Retinal pigment epithelial cell (primary cell): ENCODE measurements around the gene HIPK3.

Source experiments
- DNase-seq: peaks from one replicate; pipeline ENCODE4 v3.0.0-alpha.2; 2010; ENCODE audit warnings: low read depth
- H3K4me3 ChIP-seq: 2 replicates; pipeline ENCODE4 v1.5.1; 2011; ENCODE audit warnings: mild to moderate bottlenecking, low read length, control low read depth, moderate library complexity
- TF ChIP-seq, protein P1 (sequence below): conservative IDR thresholded peaks from 2 replicates; pipeline ENCODE4 v1.5.1; 2011; ENCODE audit warnings: low read depth, low read length, control low read depth, inconsistent platforms

The HIPK3 gene

DNA sequence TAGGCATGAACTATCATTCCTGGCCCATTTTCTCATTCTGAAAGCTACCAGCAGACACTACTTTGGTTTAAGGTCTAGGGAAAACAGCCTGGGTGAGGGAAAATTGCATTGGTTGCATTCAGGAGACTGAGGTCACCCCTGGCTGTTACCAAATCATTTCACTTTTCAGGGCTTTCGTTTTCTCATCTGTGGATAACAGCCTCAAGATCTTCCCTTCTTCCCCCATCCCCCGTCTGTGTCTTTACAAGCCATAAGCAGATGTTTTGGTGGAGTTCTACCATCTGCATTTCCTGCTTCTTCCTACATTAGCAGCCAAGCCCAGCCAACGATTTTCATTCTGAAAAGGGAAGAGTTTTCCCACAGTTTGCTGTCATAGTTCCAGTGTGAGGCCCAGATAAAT lies 130.4 kb downstream of the HIPK3 start:
- DNase-seq: no peak
- H3K4me3 ChIP-seq: no peak overlapping the region

DNA sequence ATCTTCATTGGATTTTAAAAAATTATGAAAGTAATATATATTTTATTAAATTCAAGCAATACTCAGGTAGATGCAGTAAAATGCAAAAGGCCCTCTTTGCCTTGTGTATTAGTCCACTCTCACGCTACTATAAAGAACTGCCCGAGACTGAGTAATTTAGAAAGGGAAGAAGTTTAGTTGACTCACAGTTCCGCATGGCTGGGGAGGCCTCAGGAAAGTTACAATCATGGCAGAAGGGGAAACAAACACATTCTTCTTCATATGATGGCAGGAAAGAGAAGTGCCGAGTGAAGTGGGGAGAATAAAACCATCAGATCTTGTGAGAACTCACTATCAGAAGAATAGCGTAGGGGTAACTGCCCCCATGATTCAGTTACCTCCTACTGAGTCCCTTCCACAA lies 130.8 kb downstream of the HIPK3 start:
- H3K4me3 ChIP-seq: no peak overlapping the region
- TF ChIP-seq, protein P1, sequence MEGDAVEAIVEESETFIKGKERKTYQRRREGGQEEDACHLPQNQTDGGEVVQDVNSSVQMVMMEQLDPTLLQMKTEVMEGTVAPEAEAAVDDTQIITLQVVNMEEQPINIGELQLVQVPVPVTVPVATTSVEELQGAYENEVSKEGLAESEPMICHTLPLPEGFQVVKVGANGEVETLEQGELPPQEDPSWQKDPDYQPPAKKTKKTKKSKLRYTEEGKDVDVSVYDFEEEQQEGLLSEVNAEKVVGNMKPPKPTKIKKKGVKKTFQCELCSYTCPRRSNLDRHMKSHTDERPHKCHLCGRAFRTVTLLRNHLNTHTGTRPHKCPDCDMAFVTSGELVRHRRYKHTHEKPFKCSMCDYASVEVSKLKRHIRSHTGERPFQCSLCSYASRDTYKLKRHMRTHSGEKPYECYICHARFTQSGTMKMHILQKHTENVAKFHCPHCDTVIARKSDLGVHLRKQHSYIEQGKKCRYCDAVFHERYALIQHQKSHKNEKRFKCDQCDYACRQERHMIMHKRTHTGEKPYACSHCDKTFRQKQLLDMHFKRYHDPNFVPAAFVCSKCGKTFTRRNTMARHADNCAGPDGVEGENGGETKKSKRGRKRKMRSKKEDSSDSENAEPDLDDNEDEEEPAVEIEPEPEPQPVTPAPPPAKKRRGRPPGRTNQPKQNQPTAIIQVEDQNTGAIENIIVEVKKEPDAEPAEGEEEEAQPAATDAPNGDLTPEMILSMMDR: no peak
- DNase-seq: no peak

More for the DNA sequence above, 130.4 kb downstream of the HIPK3 start:
- TF ChIP-seq, protein P1: no peak

DNA sequence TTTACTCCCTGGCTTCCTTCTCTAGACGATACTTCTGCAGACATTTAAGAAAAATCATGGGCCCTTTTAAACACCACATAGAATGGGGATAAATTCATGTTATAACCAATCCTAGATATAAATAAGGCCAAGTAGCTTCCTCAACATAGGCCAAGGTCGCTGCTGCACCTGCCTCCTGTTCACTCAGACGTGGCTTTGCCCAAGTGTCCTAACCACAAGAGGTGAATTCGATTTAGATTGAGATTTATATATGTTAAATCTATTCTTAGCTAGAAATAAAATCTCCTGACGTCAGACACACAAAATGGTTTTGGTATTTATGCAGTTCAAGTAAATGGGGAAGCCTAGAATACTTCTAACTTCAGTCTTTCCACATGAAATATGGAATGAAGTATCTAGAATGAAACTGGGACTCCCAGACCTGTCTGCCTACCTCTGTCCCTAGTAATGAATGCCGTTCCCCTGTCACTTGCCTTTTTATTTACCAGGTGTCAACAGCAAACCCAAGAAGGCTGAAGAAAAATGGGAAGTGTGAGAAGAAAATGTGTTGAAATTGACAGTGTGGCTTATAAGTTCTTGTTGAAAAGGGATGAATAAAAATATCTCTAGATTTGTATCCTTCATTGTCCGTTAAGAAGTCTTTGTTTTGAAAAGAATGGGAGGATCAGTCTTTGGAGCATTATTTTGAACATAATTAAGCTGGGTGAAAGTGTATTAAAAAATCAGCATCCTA lies 131.8 kb downstream of the HIPK3 start:
- no peak overlapping the region for H3K4me3 ChIP-seq
- TF ChIP-seq, protein P1: no peak
- no peak for DNase-seq

DNA sequence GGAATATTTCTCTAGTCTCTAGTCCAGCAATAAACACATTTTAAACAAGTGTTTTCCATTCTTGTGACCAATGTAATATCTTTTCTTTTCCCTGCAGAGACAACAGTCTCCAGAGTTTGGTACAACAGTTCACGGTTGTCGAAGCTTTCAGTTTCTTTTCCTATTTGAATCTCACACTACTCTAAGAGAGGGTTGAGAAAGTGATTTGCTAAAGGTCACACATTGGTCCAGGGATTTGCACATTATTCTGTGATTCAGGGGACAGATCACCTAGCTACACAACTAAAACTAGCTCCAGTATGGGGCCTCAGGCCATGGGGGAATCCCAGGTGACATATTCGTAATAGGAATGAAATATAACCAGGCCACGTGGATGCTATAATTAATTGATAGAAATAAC lies 132.5 kb downstream of the HIPK3 start:
- DNase-seq: no peak
- H3K4me3 ChIP-seq: no peak overlapping the region
- TF ChIP-seq, protein P1: no peak

DNA sequence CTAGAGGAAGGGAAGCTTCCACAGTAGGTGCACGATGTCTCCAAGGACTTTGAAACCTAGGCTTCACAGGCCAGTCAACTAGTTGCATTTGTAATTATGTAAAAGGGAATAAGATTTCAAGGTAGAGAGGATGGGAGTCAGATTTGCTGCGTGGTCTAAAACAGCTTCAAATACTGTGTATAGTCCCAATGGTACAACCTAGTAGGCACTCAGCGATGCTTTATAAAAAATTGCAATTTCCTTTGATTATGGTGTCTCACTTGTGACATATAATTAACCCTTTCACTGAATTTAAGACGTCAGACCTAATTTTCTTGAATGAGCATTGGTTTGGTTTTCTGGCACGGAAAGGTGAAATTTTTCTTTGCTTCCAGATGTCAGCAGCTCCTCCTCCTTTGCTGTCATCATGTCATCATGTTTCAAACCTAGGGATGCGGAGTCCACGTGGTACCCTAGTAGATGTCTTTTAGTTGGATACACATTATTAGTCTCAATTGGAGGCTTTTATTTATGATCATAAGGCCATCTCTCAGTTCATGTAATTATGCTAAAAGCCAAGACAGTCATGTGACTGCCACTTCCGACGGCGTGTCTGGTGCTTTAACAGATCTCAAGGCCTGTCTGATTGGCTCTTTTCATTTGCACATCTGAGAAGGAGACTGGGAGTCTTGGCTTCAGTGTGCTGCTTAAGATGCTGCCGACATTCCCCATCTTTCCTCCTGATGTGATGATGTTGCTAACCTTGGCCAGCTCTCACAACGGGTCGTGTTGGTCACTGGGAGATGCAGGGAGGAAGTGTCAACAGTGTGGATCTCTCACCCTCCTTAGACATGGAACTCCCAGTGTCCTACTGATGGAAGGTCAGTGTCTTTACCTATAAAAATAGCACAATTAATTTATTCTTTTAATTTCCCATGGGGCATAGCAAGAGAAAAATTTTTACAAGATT lies 134.0 kb downstream of the HIPK3 start:
- no peak for DNase-seq
- no peak overlapping the region for H3K4me3 ChIP-seq
- TF ChIP-seq, protein P1: no peak

DNA sequence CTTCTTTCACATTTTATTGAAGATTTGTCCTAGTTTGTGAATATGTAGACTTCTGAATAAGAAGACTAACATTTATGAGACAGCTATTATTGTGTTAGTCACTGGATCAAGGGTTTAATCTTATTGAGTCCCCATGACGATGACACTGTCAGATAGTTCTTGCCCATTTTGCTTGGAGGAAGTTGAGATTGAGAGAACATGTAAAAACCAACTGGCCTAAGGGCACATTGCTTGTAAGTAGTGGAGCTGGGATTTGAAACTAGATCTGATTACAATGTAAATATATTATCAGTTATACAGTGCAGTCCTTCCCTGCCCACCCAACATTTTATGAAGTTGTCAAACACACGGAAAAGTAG lies 134.7 kb downstream of the HIPK3 start:
- TF ChIP-seq, protein P1: no peak
- DNase-seq: no peak
- H3K4me3 ChIP-seq: no peak overlapping the region
